Stimulated activated CD4-positive, alpha-beta T cell treated with anti-CD3 and anti-CD28 coated beads, Interleukin-4, amount 100 ng/mL, for 1 hour (primary cell): Measurements from ENCODE around the gene STK17A.
"Not testable (repeated sequence)": the region's sequence is repeated elsewhere in the genome, so short reads cannot be mapped to it uniquely, and the experiment has no call there.

Experiments
- DNase-seq: peaks from one replicate; pipeline ENCODE4 v3.0.0-alpha.2; 2020

STK17A gene

GRCh38 chr7:43569424-43569823, 13.5 kb upstream of the STK17A start:
- DNase-seq: no peak

DNA sequence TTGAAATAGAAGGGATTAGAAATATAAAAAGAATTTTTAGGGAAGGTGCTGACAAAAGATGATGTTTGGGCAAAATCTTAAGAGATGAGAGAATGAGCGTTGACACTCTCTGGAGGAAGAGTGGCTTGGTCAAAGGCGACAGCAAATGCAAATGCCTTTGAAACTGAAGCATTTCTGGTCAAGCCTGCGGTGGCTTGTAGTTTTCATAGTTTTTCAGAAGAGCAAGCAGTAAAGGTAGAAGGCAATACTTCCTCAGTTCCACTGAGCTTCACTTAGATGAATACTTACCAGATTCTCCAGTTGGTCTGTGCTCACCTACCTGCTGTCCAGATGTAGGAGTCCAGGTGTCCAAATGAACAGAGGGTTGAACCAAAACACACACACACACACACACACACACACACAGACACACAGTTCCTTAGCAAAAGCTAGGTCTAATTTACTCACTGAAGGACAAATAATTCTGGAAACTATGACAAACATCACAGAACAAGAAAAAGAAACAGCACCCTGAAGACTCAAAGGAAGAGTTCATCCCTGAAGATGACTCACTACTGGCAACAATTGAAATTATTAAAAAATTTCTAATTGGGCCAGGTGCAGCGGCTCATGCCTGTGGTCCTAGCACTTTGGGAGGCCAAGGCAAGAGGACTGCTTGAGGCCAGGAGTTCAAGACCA, 12.1 kb upstream of the STK17A start:
- no peak for DNase-seq

DNA sequence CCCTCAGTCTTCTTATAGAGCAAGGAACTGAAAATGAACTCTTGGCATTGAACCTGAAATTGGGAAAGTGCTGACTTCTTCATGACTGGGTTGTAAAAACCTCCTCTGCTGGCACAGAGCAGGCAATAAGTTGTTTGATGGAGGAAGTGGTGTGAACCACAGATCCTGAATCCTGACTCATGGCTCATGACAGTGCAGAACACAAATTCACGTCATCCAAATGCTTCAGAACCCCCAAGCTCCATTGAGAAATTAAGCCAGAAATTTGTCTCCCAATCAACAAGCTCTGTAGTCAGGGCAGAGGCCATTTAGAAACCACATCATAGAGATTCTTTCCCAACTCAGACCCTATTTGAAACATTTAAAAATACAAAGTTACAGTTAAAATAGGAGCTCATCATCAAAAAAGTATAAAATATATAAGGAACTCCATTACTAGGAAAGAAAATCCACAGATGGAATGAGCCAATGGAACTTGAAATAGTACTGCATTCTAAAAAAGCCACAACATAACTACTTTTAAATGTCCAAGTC, 10.3 kb upstream of the STK17A start:
- DNase-seq: no peak

GRCh38 chr7:43573832-43574231, 9.1 kb upstream of the STK17A start:
- not testable (repeated sequence) for DNase-seq

GRCh38 chr7:43575506-43575905, 7.4 kb upstream of the STK17A start:
- DNase-seq: no peak

DNA sequence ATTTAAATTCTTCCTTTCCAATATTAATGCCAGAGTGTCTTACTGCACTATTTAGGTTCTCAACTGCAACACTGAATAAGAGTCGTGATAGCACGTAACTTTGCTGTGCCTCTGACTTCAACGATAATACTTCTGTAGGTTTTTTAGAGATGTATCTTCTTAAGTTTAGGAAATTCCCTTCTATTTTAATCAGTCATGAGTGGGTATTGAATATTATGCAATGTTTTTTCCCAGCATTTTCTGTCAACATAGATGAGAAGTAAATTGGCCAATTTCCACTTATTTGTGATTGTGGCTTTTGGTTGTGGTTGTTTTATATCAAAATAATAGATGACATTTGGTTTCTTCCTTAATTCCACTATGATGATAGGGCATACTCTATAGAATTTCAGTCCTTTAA, 6.7 kb upstream of the STK17A start:
- no peak for DNase-seq

- no peak for DNase-seq
Measured at GRCh38 chr7:43577485-43577951, 5.4 kb upstream of the STK17A start.

DNA sequence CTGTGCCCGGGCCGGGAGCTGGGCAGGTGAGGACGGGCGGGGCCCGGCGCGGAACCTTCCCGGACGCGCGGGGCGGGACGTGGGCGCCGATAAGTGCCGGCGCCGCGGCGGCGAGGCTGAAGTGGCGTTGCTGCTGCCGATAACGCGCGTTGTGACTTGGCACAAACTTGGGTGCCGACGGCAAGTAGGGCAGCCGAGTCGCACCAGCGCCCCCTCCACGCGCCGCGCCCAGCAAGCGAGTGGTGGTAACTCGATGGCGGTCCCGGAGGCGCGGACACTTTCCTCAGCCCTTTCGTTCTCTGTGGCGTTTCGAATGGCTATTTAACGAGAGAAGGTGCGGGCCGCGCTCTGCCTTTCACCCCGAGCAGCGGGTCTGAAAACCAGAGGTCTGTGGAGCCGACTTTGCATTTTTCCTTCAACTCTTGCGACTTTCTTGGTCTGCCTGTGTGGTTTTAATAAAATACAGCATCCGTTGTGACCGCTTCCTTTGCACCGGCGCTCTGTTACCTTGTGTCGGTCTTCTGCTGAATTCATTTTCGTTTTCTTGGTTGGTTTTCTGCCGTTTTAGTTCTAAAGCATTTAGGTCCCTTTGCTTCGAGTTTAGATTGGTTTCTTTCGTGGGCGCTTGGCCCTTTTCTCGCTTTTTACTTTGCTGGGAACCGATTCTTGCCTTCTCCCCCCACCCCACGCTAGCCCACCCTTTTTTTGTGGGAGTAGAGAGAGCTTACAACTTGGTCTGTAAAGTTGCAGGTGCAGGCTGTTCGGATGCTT, 701 bp downstream of the STK17A start:
- peak; percentile 66 for DNase-seq

GRCh38 chr7:43584195-43584586, 1.3 kb downstream of the STK17A start:
- DNase-seq: no peak

GRCh38 chr7:43584733-43585132, 1.8 kb downstream of the STK17A start:
- not testable (repeated sequence) for DNase-seq

DNA sequence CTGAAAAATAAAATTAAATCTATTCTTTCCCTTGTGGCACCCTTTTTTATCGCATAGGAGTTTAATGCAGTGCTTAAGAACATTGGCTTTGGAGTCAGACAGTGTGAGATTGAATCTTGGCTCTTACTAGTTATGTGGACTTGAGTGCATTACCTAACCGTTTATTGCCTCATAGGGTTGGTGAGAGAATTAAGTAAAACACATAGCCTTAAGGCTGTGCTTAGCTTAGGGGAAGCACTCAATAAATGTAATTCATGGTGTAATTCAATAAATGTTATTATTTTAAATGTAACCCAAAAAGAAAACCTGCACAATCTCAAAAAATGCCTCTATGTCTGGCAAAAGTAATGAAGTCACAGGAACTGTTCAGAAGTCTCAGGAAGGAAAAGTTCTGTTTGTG, 2.7 kb downstream of the STK17A start:
- DNase-seq: no peak

DNA sequence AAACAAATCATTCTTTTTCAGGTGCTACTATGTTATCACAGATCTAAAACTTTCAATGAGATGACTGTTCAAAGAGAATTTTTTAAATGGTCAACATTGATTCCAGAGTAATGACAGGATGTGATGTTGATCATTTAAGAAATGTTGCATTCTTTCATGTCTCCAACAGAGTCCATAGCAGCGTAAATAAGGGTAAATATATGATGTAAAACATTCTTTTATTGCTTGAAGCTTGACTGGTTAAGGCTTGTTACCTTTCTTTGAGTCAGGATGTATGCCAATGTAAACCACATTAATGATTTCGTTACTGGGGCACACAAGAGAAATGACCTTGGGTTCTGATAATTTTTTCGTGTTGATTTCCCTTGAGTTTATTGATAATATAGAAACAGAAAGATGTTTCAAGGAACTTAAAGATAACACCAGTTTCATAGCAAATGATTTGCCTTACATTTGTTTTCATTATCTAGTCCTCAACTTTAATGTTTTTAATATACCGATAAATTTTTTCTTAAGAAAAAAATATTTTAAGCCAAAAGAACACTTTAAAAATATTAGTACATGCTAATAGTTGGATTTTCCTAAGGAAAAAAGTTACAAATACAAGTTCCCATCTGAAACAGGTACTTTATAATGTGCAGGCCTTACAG, 3.5 kb downstream of the STK17A start:
- no peak for DNase-seq

DNA sequence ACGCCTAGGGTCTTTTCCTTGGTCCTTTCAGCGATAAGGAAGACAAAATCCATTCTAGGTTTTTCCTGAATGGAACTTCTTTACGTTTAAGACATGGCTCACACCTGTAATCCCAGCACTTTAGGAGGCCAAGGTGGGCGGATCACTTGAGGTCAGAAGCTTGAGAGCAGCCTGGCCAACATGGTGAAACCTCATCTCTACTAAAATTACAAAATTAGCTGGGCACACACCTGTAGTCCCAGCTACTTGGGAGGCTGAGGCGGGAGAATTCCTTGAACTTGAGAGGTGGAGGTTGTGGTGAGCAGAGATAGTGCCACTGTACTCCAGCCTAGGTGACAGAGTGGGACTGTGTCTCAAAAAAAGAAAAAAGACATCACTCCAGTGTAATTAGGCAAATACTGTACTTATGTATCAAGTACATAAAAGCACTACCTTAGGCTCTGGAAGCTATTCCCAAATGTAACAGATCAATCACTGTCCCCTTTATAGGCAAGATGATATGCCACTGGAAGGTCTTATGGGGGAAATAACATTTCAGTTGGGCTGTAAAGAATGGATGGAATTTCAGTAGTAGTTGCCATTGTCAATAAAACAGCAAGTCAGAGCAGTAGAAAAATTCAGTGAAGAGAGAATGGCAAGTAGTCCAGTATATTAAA, 5.7 kb downstream of the STK17A start:
- no peak for DNase-seq

DNA sequence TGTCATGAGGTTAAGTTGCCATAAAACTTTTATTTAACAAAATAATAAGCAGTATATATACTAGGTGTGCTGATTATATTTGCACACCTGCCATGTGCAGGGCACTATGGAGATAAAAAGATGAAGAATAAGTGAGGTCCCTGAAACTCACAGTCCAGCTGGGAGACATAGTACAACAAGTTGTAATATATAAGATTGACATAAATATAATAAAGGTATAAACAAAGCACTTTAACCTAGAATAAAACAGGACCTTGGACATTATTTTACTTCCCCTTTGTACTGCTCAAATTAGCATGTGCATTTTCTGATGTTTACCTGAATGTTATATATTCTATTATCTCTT, 6.2 kb downstream of the STK17A start:
- DNase-seq: no peak

DNA sequence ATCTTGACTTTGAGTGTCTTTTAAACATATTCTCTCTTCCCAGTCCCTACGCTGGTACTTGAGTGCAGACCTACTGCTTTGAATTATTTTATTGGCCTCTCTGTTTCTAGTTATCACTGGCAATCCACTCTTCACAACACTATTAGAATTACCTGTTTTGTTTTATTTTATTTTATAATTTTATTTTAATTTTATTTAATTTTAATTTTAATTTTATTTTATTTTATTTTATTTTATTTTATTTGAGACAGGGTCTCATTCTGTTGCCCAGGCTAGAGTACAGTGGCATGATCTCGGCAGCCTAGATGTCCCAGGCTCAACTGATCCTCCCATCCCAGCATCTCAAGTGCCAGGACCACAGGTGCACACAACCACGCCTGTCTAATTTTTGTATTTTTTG, 6.8 kb downstream of the STK17A start:
- no peak for DNase-seq

DNA sequence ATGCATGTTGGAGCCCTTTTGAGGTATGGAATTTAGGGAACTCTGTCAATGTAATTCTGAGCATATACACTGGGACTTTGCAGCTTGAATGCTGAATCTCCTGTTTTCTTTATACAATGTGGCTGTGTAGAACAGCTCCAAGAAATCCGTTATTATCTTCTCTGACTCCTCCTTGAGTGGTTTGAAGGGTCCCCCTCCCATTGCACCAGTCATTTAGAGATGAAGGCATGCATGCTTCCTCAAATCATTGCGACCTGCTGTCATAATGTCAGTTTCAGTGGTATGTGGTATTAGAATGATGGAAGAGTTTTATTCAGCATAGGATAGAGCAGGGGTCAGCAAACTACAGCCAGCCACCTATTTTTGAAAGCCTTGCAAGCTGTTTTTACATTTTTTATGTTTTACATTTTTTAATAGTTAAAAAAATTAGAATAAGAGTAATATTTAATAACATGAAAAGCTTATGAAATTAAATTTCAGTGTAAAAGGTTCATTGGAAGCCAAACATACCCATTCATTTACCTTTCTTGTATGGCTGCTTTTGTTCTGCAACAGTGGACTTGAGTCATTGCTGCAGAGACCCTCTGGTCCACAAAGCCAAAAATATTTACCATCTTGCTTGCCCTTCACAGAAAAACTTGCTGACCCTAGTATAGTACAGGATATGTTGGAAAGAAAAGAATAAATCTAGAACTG, 8.1 kb downstream of the STK17A start:
- no peak for DNase-seq

DNA sequence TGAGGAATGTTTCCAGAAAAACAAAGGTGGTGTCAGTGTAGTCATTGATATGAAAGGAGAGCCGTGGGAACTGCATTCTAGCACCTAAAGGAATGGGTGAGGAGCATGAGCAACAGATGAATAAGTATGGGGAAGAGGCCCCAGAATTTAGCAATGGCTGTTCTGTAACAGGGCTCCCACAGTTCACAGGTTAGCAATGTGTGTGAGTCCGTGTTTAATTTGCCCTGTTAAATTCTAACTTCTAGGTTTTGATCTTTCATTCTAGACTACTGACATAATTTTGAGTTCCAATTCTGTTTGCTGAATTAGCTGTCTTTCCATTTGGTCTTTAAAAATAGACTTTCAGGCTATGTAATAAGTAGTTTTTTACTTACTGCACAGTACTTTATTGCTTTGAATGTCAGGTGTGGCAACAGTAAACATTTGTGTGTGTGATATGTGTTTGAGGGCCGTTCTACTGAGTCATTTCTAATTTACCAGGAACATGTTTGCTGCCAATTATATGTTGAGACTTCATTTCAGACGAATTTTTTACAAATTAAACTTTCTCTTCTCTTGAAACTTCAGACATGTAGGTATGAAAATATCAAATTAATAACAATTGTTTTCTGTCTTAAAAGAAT, 8.8 kb downstream of the STK17A start:
- DNase-seq: no peak

DNA sequence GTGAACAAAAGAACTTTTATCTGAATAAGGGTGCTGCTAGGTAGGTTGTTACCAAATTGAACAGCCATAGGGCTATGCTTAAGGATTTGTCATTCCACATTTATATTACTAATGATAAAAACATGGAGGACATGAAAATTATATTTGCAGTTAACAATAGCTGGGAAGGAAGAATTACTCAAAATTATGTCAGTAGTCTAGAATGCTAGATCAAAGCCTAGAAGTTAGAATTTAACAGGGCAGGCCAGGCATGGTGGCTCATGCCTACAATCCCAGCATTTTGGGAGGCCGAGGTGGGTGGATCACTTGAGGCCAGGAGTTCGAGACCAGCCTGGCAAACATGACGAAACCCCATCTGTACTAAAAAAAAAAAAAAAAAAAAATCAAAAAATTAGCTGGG, 9.4 kb downstream of the STK17A start:
- no peak for DNase-seq

- DNase-seq: no peak
Measured at GRCh38 chr7:43593010-43593409, 10.1 kb downstream of the STK17A start.

GRCh38 chr7:43594020-43594419, 11.1 kb downstream of the STK17A start:
- DNase-seq: no peak

- DNase-seq: not testable (repeated sequence)
Measured at GRCh38 chr7:43596426-43596825, 13.5 kb downstream of the STK17A start.

DNA sequence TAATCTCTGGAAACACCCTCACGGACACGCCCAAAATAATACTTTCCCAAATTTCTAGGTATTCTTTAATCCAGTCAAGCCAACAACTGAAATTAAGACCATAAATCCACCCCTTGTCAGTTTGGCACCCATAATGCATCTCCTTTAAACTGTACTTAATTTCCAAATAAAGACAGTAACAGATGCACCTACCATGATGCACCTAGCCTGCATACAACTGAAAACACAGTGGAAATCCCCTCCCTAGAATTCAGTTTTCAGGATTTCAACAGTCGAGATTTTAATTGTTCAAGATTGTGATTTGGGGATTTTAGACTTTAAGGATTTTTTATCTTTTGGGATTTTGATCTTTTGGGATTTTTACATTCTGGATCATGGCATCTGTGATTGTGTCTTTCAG, 17.1 kb downstream of the STK17A start:
- no peak for DNase-seq
